ENCODE results near the gene NCAPG2. TPM values are rescaled to one million over a fixed set of nuclear protein-coding genes. Genes with fewer than 3 reads are reported as not detected.
A peak's percentile ranks its signal among the peaks of the same experiment; 100 is the strongest.

The NCAPG2 gene
- total and polyA plus RNA-seq, 2 of the 13 experiments (the other 11 are each of a cell fraction or from before 2014, with no cell fraction given) = 15.1 to 30.7 TPM

DNA sequence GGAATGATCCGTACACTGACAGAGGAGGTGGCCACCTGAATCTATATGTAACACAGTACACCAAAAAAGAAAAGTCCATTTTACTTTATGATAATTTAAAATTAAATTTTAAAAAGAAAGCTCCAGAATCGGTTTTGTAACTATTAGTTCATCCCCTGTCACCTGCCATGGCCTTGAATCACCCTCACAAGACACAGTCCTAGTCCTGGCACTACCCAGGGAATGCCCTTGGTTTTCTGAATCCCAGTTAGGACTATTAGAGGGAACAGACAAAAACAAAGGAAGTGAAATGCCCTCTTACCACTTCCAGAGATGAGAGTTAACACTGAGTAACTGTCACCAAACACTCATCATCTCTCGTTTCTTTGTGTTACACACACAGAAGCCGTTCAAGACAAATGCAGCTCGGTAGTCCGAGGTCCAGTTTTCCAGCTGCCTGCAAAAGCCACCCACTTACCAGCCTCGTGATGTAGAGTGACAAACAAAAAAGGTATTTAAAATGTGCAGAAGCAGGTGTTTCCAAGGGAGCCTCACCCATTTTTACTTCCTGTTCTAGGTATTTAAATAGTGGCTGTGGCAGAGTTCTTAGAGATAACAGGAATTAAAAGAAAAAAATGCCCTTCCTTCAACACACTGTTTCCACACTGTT lies 123.0 kb downstream of the NCAPG2 start (continued):
- no peak for TF ChIP-seq CTCF (CRISPR knock-in tag; IDR thresholded peaks at IDR 0.05)
- TF ChIP-seq ZBTB20 (CRISPR knock-in tag; IDR thresholded peaks at IDR 0.05; ENCODE audit: borderline replicate concordance, low read depth) = peak; percentile 33; the same call in 1 of the 2 replicates
- TF ChIP-seq ZNF574 (CRISPR knock-in tag; IDR thresholded peaks at IDR 0.05) = 0 out of 2 replicates have a peak, but pooled peaks have one; percentile 27
- no peak for TF ChIP-seq U2AF2 (IDR thresholded peaks at IDR 0.05; ENCODE audit: low read depth, low read length)
- TF ChIP-seq, protein P1, sequence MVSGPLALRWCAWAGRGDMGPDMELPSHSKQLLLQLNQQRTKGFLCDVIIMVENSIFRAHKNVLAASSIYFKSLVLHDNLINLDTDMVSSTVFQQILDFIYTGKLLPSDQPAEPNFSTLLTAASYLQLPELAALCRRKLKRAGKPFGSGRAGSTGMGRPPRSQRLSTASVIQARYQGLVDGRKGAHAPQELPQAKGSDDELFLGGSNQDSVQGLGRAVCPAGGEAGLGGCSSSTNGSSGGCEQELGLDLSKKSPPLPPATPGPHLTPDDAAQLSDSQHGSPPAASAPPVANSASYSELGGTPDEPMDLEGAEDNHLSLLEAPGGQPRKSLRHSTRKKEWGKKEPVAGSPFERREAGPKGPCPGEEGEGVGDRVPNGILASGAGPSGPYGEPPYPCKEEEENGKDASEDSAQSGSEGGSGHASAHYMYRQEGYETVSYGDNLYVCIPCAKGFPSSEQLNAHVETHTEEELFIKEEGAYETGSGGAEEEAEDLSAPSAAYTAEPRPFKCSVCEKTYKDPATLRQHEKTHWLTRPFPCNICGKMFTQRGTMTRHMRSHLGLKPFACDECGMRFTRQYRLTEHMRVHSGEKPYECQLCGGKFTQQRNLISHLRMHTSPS (CRISPR knock-in tag; IDR thresholded peaks at IDR 0.05; ENCODE audit: low read depth) = peak; percentile 61; the same call in 1 of the 2 replicates
- no peak for TF ChIP-seq PHF5A (CRISPR knock-in tag; IDR thresholded peaks at IDR 0.05; ENCODE audit: low read depth, unreplicated experiment)
- TF ChIP-seq, protein P2, sequence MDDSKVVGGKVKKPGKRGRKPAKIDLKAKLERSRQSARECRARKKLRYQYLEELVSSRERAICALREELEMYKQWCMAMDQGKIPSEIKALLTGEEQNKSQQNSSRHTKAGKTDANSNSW (CRISPR knock-in tag; IDR thresholded peaks at IDR 0.05; ENCODE audit: borderline replicate concordance) = no peak
- TF ChIP-seq ZMYM3 (CRISPR knock-in tag; IDR thresholded peaks at IDR 0.05) = 0 out of 2 replicates have a peak, but pooled peaks have one; percentile 20
- TF ChIP-seq, protein P3, sequence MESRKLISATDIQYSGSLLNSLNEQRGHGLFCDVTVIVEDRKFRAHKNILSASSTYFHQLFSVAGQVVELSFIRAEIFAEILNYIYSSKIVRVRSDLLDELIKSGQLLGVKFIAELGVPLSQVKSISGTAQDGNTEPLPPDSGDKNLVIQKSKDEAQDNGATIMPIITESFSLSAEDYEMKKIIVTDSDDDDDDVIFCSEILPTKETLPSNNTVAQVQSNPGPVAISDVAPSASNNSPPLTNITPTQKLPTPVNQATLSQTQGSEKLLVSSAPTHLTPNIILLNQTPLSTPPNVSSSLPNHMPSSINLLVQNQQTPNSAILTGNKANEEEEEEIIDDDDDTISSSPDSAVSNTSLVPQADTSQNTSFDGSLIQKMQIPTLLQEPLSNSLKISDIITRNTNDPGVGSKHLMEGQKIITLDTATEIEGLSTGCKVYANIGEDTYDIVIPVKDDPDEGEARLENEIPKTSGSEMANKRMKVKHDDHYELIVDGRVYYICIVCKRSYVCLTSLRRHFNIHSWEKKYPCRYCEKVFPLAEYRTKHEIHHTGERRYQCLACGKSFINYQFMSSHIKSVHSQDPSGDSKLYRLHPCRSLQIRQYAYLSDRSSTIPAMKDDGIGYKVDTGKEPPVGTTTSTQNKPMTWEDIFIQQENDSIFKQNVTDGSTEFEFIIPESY (CRISPR knock-in tag; IDR thresholded peaks at IDR 0.05) = peak; percentile 26; the same call in 1 of the 2 replicates
- 0 out of 2 replicates have a peak, but pooled peaks have one; percentile 49 for TF ChIP-seq ZSCAN29 (CRISPR knock-in tag; conservative IDR thresholded peaks at IDR 0.05)
- TF ChIP-seq MAFK (conservative IDR thresholded peaks at IDR 0.05 in 1 of 2, IDR thresholded peaks at IDR 0.05 in 1 of 2; ENCODE audit: low read length in 2 of 2) = no peak
- no peak for TF ChIP-seq FOXM1 (CRISPR knock-in tag; IDR thresholded peaks at IDR 0.05)
- TF ChIP-seq PRMT3 (CRISPR knock-in tag; IDR thresholded peaks at IDR 0.05; ENCODE audit: borderline replicate concordance, low read depth) = no peak
- TF ChIP-seq, protein P4, sequence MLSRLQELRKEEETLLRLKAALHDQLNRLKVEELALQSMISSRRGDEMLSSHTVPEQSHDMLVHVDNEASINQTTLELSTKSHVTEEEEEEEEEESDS (CRISPR knock-in tag; IDR thresholded peaks at IDR 0.05; ENCODE audit: borderline replicate concordance) = no peak
- TF ChIP-seq USF2 (IDR thresholded peaks at IDR 0.05; ENCODE audit: low read depth, low read length) = no peak
- TF ChIP-seq USF2 (CRISPR knock-in tag; IDR thresholded peaks at IDR 0.05; ENCODE audit: borderline replicate concordance) = no peak

Measured in HepG2 (cell line).